MM.1S (cell line): ENCODE data around the gene WNK2.

Source experiments
- EZH2 ChIP-seq: fragments of 300-600 bp; sonication (generic); optimal IDR thresholded peaks from 2 replicates; pipeline ENCODE3; 2017; ENCODE audit warnings: low read depth, mild to moderate bottlenecking, antibody characterized with exemption, low read length, mixed read lengths
- EZH2phosphoT487 ChIP-seq: fragments of 300-600 bp; sonication (generic); IDR thresholded peaks from 2 replicates; pipeline ENCODE4 v1.6.1; 2018; ENCODE audit warnings: antibody characterized with exemption, low read length
- TF ChIP-seq, protein P1 (sequence below): fragments of 300-600 bp; sonication (generic); IDR thresholded peaks from 2 replicates; pipeline ENCODE4 v1.5.1; 2016; ENCODE audit warnings: antibody characterized with exemption, low read length, mixed read lengths

DNA sequence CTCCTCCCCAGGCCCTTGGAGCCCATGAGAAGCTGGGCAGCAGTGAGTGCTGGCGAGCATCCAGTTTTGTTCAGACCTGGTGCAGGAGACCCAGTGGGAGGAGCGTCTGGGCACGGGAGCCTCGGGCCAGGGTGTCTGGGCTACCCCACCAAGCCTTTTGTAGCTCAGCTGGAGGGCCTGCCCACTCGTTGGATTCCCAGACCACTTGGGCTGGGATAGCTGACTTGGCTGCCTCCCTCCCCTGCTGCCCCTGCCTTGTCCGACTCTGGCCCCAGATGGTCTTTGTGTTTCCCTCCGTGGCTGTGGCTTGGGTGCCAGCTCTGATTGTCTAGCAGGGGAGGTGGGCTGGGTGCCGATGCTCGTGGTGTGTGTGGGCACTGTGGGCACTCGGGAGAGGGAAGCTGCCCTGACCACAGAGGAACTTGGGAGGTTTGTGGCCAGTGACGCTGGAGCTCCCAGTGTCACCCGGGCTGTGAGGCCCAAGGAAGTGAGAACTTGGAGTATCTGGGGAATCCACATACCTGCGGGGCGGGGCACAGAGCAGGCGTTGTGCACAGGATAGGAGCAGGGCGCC is 47.3 kb downstream of the WNK2 start:
- TF ChIP-seq EZH2phosphoT487 (no peak), EZH2 (no peak)
- TF ChIP-seq, protein P1, sequence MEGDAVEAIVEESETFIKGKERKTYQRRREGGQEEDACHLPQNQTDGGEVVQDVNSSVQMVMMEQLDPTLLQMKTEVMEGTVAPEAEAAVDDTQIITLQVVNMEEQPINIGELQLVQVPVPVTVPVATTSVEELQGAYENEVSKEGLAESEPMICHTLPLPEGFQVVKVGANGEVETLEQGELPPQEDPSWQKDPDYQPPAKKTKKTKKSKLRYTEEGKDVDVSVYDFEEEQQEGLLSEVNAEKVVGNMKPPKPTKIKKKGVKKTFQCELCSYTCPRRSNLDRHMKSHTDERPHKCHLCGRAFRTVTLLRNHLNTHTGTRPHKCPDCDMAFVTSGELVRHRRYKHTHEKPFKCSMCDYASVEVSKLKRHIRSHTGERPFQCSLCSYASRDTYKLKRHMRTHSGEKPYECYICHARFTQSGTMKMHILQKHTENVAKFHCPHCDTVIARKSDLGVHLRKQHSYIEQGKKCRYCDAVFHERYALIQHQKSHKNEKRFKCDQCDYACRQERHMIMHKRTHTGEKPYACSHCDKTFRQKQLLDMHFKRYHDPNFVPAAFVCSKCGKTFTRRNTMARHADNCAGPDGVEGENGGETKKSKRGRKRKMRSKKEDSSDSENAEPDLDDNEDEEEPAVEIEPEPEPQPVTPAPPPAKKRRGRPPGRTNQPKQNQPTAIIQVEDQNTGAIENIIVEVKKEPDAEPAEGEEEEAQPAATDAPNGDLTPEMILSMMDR: no peak
